Suprapubic skin (tissue), 4 donors: ENCODE data around the gene TRMT61B. TPM values are rescaled to one million over a fixed set of nuclear protein-coding genes. Genes with fewer than 3 reads are reported as not detected.
A peak's percentile ranks its signal among the peaks of the same experiment; 100 is the strongest.

Experiments used
- DNase-seq, 2 donors: peaks; one replicate each; pipeline ENCODE4 v3.0.0-alpha.2; 2019; ENCODE audit warnings: low spot score in 2 of 2
- H3K27ac ChIP-seq: fragments of 200-600 bp; sonication (generic); one replicate; pipeline ENCODE4 v1.5.1; 2019
- H3K27me3 ChIP-seq: fragments of 200-600 bp; sonication (generic); one replicate; pipeline ENCODE4 v1.5.1; 2019
- H3K36me3 ChIP-seq: fragments of 200-600 bp; sonication (generic); one replicate; pipeline ENCODE4 v1.5.1; 2019
- H3K4me1 ChIP-seq: fragments of 200-600 bp; sonication (generic); one replicate; pipeline ENCODE4 v1.5.1; 2019
- H3K4me3 ChIP-seq: fragments of 200-600 bp; sonication (generic); one replicate; pipeline ENCODE4 v1.5.1; 2019; ENCODE audit warnings: mild to moderate bottlenecking
- H3K9me3 ChIP-seq: fragments of 200-600 bp; sonication (generic); one replicate; pipeline ENCODE4 v1.5.1; 2019
- EP300 ChIP-seq: sonication (generic); formaldehyde crosslinking; IDR thresholded peaks from one replicate; pipeline ENCODE4 v1.6.1; 2017; ENCODE audit warnings: antibody characterized with exemption
- POLR2A ChIP-seq, 2 donors: fragments of 450-650 bp; IDR thresholded peaks; one replicate each; pipeline ENCODE4 v1.6.1; 2017; ENCODE audit warnings: antibody characterized with exemption in 2 of 2, mild to moderate bottlenecking in 2 of 2, moderate library complexity in 2 of 2
- POLR2AphosphoS5 ChIP-seq, 3 donors: sonication (generic); formaldehyde crosslinking; IDR thresholded peaks; one replicate each; pipeline ENCODE4 v1.6.1; 2017; ENCODE audit warnings: antibody characterized with exemption in 3 of 3
- WGBS: methylation state at CpG from one replicate; pipeline ENCODE4 v1.1.5; 2018; 5-methylcytosine and 5-hydroxymethylcytosine counted together
- total RNA-seq, 4 donors: library from RNA; depleted of rRNA; stranded (reverse); fragments of >200 nt; gene quantifications; one replicate each; pipeline ENCODE4 v1.1.0, GENCODE V29; 2016
- TF ChIP-seq, protein P1 (sequence below), 2 donors: fragments of 200-600 bp in 1 of 2; fragments of 450-650 bp in 1 of 2; sonication (generic) in 1 of 2; IDR thresholded peaks; one replicate each; pipeline ENCODE4 v1.5.1; 2016 to 2019; ENCODE audit warnings: antibody characterized with exemption in 2 of 2, mild to moderate bottlenecking in 1 of 2, moderate library complexity in 1 of 2

Gene TRMT61B
- total RNA-seq, 4 donors from 2014 or later = 9.4 to 14.5 (median 10.8) TPM

DNA sequence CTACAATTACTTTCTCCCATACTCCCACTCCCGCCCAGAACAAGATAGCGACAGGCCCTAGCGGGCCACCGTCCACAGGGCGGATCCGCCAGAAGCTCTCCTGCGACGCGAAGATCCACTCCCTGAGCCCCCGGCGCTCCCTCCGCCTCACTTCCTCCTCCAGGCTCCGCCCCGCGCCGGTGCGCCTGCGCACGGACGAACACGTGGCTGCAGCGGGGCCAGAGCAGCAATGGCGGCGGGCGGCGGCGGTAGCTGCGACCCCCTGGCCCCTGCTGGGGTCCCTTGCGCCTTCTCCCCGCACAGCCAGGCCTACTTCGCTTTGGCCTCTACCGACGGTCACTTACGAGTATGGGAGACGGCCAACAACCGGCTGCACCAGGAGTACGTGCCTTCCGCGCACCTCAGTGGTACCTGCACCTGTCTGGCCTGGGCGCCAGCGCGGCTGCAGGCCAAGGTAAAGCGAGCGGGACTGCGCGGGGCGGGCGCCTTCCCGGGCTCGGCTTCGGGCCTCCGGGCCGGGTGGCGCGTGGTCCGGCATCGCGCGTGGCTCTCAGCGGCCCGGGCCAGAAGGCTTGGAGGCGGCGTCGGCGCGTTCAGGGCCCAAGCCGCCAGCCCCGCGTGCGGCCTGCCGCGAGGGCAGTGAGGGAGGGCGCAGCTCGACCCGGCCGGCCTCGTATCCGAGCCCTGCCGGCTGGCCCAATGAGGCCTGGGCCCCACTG is 24.5 kb upstream of the TRMT61B start, which contains the start of gene WDR43:
Gene WDR43, plus strand, starts transcription at position 198 of the 719 bp plus-strand sequence. Its CDS starts 32 bp downstream, at position 230.
- no peaks in the 10 kb centered on the region for H3K27me3 ChIP-seq
- H3K36me3 ChIP-seq = no peaks in the 10 kb centered on the region
- H3K4me3 ChIP-seq = peak within 1 kb of the TSS; percentile 84
- TF ChIP-seq POLR2A (IDR thresholded peaks at IDR 0.05) = peak; percentile 53 to 57
- no peak for TF ChIP-seq EP300
- TF ChIP-seq POLR2AphosphoS5 (IDR thresholded peaks at IDR 0.05) = peak; percentile 76 to 94 (median 88)
- WGBS = 0% methylated on average over 29 of the region's 79 CpGs
- peaks cover 42% of the 10 kb centered on the region for H3K4me1 ChIP-seq
- H3K27ac ChIP-seq = peak within 1 kb of the TSS; percentile 90
- DNase-seq = peak; percentile 98
- no peaks in the 10 kb centered on the region for H3K9me3 ChIP-seq

GRCh38 chr2:28893488-28893887 is 23.4 kb upstream of the TRMT61B start:
- peaks cover 39% of the 10 kb centered on the region for H3K4me1 ChIP-seq
- no peaks in the 10 kb centered on the region for H3K9me3 ChIP-seq
- WGBS = 93% methylated on average over 21 of the region's 21 CpGs
- no peak overlapping the region for H3K27ac ChIP-seq
- no peak for DNase-seq
- no peaks in the 10 kb centered on the region for H3K36me3 ChIP-seq
- no peaks in the 10 kb centered on the region for H3K27me3 ChIP-seq
- no peak overlapping the region for H3K4me3 ChIP-seq
- TF ChIP-seq POLR2A (IDR thresholded peaks at IDR 0.05) = no peak
- TF ChIP-seq POLR2AphosphoS5 (IDR thresholded peaks at IDR 0.05) = no peak
- TF ChIP-seq, protein P1, sequence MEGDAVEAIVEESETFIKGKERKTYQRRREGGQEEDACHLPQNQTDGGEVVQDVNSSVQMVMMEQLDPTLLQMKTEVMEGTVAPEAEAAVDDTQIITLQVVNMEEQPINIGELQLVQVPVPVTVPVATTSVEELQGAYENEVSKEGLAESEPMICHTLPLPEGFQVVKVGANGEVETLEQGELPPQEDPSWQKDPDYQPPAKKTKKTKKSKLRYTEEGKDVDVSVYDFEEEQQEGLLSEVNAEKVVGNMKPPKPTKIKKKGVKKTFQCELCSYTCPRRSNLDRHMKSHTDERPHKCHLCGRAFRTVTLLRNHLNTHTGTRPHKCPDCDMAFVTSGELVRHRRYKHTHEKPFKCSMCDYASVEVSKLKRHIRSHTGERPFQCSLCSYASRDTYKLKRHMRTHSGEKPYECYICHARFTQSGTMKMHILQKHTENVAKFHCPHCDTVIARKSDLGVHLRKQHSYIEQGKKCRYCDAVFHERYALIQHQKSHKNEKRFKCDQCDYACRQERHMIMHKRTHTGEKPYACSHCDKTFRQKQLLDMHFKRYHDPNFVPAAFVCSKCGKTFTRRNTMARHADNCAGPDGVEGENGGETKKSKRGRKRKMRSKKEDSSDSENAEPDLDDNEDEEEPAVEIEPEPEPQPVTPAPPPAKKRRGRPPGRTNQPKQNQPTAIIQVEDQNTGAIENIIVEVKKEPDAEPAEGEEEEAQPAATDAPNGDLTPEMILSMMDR (IDR thresholded peaks at IDR 0.05) = no peak
- no peak for TF ChIP-seq EP300

DNA sequence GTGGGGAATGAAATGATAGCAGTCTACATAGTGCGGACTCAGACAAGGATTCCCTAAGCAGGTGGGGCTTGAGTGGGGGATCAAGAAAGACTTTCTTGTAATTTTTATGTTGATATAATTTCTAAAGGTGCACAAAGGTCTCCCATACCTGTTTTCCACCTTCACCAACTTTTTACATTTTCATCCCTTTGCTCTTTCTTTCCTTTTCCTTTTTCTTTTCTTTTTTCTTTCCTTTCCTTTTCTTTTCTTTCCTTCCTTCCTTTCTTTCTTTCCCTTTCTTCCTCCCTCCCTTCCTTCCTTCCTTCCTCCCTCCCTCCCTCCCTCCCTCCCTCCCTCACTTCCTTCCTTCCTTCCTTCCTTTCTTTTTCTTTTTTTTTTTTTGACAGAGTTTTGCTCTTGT is 10.1 kb upstream of the TRMT61B start:
- H3K36me3 ChIP-seq = no peaks in the 10 kb centered on the region
- H3K9me3 ChIP-seq = no peaks in the 10 kb centered on the region
- H3K27ac ChIP-seq = no peak overlapping the region
- H3K4me1 ChIP-seq = no peaks in the 10 kb centered on the region
- WGBS = 89% methylated on average over 1 of the region's 1 CpG
- no peak for DNase-seq
- H3K27me3 ChIP-seq = no peaks in the 10 kb centered on the region
- TF ChIP-seq POLR2A (IDR thresholded peaks at IDR 0.05) (no peak), EP300 (no peak), POLR2AphosphoS5 (IDR thresholded peaks at IDR 0.05) (no peak)
- TF ChIP-seq, protein P1 (IDR thresholded peaks at IDR 0.05) = no peak
- H3K4me3 ChIP-seq = no peak overlapping the region

DNA sequence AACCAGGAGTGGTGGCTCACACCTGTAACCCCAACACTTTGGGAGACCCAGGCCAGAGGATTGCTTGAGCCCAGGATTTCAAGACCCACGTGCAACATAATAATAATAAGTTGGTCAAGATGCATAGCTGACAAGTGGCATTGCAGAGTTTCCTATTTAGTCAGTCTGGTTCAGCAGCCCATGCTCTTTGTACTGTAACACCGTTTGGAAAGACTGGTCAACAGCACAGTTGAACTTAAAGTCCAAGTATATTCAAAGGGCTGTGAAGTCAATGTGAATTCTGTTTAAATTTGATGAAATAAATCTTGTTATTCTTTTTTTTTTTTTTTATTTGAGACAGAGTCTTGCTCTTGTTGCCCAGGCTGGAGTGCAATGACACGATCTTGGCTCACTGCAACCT is 1.5 kb upstream of the TRMT61B start:
- Histone ChIP-seq H3K27ac (no peak overlapping the region), H3K27me3 (no peaks in the 10 kb centered on the region), H3K9me3 (no peaks in the 10 kb centered on the region), H3K4me3 (no peak overlapping the region), H3K36me3 (no peaks in the 10 kb centered on the region), H3K4me1 (peaks cover 36% of the 10 kb centered on the region)
- TF ChIP-seq POLR2A (IDR thresholded peaks at IDR 0.05) (no peak), POLR2AphosphoS5 (IDR thresholded peaks at IDR 0.05) (no peak), EP300 (no peak)
- TF ChIP-seq, protein P1 (IDR thresholded peaks at IDR 0.05) = no peak
- DNase-seq = no peak
- 86% methylated on average over 3 of the region's 3 CpGs for WGBS

DNA sequence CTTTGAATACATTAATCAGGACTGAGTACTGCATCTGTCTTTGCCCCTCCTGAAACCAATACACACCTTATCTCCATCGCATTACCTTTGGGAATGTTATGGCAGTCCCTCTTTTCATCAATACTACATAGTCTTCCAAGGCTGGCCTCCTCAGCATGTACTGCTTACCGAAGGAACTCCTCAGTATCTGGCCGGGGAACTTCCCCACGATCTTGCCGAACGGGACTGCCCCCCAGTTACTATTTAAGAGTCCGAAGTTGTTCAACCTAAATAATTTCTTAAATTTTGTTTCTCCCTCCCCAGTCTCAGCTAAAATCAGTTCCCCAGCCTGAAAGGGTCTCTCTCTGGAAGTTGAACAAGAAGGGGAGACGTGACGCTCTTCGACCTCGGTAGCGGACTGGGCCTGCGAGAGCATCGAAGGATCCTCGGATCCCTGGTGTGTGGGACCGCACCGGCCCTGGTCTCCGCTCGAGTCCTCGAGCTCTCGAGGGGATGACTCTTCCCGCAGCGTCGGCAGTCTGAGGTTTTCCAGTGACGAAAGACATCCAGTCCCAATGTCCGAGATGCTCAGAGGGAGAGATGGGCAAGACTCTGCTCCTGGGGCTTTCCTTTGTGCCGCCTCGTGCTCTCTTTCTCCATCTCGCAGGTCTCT is 489 bp downstream of the TRMT61B start:
- Histone ChIP-seq H3K27ac (peak overlapping the region; percentile 85), H3K36me3 (no peaks in the 10 kb centered on the region), H3K27me3 (no peaks in the 10 kb centered on the region), H3K4me1 (peaks cover 39% of the 10 kb centered on the region), H3K9me3 (no peaks in the 10 kb centered on the region), H3K4me3 (peak overlapping the region; percentile 94)
- DNase-seq = no peak
- WGBS = 0% methylated on average over 27 of the region's 29 CpGs
- no peak for TF ChIP-seq POLR2A (IDR thresholded peaks at IDR 0.05)
- TF ChIP-seq, protein P1 (IDR thresholded peaks at IDR 0.05) = no peak
- no peak for TF ChIP-seq EP300
- no peak for TF ChIP-seq POLR2AphosphoS5 (IDR thresholded peaks at IDR 0.05)
